ENCODE data around the gene DNAH11.
"Not testable (repeated sequence)": the region's sequence is repeated elsewhere in the genome, so short reads cannot be mapped to it uniquely, and the experiment has no call there.

Gene DNAH11, protein sequence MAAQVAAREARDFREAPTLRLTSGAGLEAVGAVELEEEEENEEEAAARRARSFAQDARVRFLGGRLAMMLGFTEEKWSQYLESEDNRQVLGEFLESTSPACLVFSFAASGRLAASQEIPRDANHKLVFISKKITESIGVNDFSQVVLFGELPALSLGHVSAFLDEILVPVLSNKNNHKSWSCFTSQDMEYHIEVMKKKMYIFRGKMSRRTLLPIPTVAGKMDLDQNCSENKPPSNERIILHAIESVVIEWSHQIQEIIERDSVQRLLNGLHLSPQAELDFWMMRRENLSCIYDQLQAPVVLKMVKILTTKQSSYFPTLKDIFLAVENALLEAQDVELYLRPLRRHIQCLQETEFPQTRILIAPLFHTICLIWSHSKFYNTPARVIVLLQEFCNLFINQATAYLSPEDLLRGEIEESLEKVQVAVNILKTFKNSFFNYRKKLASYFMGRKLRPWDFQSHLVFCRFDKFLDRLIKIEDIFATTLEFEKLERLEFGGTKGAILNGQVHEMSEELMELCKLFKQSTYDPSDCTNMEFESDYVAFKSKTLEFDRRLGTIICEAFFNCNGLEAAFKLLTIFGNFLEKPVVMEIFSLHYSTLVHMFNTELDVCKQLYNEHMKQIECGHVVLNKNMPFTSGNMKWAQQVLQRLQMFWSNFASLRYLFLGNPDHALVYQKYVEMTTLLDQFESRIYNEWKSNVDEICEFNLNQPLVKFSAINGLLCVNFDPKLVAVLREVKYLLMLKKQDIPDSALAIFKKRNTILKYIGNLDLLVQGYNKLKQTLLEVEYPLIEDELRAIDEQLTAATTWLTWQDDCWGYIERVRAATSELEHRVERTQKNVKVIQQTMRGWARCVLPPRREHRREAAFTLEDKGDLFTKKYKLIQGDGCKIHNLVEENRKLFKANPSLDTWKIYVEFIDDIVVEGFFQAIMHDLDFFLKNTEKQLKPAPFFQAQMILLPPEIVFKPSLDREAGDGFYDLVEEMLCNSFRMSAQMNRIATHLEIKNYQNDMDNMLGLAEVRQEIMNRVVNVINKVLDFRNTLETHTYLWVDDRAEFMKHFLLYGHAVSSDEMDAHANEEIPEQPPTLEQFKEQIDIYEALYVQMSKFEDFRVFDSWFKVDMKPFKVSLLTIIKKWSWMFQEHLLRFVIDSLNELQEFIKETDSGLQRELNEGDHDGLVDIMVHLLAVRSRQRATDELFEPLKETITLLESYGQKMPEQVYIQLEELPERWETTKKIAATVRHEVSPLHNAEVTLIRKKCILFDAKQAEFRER (N-terminal part only)

DNA sequence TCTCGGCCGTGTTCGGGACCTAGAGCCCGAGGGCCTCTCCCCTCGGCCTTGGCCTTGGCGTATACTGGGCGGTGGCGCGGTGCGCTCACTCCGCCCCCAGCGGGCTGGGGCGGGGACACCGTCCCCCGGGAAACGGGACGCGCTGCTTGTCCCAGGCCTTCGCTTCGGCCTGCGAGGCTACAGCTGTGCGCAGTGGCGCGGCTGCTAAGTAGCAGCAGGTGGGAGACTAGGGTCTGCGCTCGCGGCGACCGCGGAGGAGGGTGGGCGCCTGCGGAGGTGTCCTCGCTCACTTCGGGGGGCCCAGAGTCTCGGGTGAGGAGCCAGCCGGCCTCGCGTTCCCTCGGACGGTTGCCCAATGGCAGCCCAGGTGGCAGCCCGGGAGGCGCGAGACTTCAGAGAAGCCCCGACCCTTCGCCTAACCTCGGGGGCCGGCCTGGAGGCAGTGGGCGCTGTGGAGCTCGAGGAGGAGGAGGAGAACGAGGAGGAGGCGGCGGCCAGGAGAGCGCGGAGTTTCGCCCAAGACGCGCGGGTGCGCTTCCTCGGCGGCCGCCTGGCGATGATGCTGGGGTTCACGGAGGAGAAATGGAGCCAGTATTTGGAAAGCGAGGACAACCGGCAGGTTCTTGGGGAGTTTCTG lies at the start of gene DNAH11:
Gene DNAH11 (plus strand): TSS at position 149 of the 637 bp plus-strand sequence. CDS start 207 bp downstream, at position 356.
- no peak for FAIRE-seq

GRCh38 chr7:21495731-21496130 lies 47.1 kb upstream of the DNAH11 start:
- FAIRE-seq = no peak

DNA sequence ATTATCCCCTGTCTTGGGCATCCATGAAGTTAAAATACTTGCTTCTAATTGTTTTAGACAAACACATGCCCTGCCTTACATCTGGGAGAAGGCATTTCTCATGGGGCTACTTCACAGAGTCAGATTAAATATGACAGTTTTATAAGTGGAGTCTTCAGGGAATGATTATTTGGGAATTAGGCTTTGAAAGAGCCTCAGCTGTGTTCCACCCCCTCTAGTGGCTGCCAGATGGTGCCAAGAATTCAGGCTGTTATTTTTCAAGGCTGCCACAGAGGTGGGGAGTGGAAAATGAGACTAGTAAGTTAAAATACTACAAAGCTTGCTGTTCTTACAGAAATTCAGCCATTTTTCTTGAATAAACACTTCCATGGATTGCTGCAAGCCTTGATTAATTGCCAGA lies 45.8 kb upstream of the DNAH11 start:
- no peak for FAIRE-seq

GRCh38 chr7:21500117-21500832 lies 42.6 kb upstream of the DNAH11 start:
- FAIRE-seq = no peak

- FAIRE-seq = no peak
Measured at GRCh38 chr7:21504021-21504420, 38.8 kb upstream of the DNAH11 start.

- no peak for FAIRE-seq
Measured at GRCh38 chr7:21507627-21508343, 35.1 kb upstream of the DNAH11 start.

- no peak for FAIRE-seq
Measured at GRCh38 chr7:21508538-21508937, 34.3 kb upstream of the DNAH11 start.

- FAIRE-seq = no peak
Measured at GRCh38 chr7:21514062-21514461, 28.8 kb upstream of the DNAH11 start.

DNA sequence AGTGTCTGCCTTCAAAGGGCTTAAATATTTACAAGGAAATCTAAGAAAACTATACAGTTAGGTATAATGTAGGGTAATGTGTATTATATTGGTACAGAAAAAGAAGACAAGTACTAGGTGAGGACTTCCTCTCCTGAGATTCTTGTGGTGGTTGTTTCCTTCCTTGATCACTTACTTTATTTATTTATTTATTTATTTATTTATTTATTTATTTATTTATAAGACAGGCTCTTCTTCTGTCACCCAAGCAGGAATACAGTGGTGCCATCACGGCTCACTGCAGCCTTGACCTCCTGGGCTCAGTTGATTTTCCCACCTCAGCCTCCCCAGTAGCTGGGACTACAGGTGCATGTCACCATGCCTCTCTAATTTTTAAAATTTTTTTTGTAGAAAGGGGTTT lies 18.2 kb upstream of the DNAH11 start:
- FAIRE-seq = no peak

GRCh38 chr7:21526007-21526406 lies 16.8 kb upstream of the DNAH11 start:
- no peak for FAIRE-seq

DNA sequence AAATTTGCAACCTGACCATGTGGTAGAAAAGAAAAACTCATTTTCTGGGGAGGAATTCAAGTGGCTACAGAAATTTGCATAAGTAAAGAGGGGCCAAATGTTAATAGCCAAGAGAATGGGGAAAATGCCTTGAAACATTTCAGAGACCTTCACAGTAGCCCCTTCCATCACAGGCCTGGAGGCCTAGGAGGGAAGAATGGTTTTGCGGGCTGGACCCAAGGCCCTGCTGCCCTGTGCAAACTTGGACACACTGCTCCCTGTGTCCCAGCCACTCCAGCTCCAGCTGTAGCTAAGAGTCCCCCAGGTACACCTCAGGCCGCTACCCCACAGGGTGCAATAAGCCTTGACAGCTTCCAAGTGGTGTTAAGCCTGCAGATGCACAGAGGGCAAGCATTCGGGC lies 16.4 kb upstream of the DNAH11 start:
- no peak for FAIRE-seq

DNA sequence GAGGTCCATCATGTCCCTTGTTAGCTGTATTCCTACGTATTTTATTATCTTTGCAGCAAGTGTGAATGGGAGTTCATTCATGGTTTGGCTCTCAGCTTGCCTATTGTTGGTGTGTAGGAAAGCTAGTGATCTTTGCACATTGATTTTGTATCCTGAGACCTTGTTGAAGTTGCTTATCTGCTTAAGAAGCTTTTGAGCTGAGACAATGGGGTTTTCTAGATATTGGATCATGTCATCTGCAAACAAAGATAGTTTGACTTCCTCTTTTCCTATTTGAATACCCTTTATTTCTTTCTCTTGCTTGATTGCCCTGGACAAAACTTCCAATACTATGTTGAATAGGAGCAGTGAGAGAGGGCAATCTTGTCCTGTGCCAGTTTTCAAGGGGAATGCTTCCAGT lies 10.4 kb upstream of the DNAH11 start:
- not testable (repeated sequence) for FAIRE-seq

- FAIRE-seq = not testable (repeated sequence)
Measured at GRCh38 chr7:21533646-21534045, 9.2 kb upstream of the DNAH11 start.

DNA sequence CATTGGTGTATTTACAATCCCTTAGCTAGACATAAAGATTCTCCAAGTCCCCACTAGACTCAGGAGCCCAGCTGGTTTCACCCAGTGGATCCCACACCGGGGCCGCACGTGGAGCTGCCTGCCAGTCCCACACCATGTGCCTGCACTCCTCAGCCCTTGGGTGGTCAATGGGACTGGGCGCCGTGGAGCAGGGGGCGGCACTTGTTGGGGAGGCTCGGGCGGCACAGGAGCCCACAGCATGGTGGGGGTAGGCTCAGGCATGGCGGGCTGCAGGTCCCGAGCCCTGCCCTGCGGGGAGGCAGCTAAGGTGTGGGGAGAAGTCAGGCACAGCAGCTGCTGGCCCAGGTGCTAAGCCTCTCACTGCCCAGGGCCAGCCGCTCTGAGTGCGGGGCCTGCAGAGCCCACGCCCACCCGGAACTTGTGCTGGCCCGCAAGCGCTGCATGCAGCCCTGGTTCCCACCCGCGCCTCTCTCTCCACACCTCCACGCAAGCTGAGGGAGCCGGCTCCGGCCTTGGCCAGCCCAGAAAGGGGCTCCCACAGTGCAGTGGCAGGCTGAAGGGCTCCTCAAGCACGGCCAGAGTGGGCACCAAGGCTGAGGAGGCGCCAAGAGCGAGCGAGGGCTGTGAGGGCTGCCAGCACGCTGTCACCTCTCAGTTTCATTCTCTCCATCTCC lies 6.3 kb upstream of the DNAH11 start:
- not testable (repeated sequence) for FAIRE-seq

- FAIRE-seq = no peak
Measured at GRCh38 chr7:21538936-21539495, 3.8 kb upstream of the DNAH11 start.

- FAIRE-seq = no peak
Measured at GRCh38 chr7:21543528-21544302, 876 bp downstream of the DNAH11 start.

GRCh38 chr7:21544303-21544656 lies 1.4 kb downstream of the DNAH11 start:
- FAIRE-seq = no peak

- FAIRE-seq = no peak
Measured at GRCh38 chr7:21544715-21545114, 1.9 kb downstream of the DNAH11 start.

DNA sequence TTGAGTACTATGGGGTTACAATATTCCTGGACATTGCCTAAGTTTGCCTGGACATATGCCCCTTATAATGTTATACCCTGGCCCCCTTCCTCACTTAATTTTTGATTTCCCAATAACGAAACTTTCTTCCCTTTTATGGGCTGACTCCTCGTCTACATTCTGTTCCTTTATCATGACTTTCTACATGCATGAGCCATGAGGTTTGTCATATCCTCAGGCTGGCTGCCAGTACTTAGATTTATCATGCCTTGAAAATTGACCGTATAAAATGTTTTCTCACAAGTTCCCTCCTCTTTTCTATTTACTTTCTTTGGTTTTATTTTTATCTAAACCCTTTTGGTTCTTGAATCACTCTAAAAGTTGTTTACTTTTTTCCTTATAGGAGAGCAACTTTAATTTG lies 4.7 kb downstream of the DNAH11 start:
- FAIRE-seq = no peak

DNA sequence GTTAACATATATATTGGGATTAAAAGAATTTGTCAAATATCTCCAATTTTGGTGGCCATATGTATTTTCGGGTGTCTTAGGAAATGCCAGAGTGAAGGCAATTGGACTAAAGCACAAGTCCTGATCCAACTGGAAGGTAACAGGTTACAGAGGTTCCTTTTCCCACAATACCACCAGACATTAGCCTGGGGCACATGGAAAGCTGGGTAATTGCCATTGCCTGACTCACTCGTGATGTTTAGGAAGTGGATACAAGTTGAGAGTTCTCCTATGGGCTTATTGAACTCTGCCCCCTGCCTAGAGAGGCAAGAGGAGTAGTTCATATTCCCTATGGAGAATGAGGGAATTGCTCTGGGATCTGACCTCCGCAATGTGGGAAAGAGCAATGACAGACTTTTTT lies 5.7 kb downstream of the DNAH11 start:
- no peak for FAIRE-seq

Measured in G401.6 (cell line).